ENCODE data around the gene CHD6. TPM values are rescaled to one million over a fixed set of nuclear protein-coding genes. Genes with fewer than 3 reads are reported as not detected.

CHD6 gene
- total RNA-seq, 1 experiment from 2014 or later = 27.2 TPM

DNA sequence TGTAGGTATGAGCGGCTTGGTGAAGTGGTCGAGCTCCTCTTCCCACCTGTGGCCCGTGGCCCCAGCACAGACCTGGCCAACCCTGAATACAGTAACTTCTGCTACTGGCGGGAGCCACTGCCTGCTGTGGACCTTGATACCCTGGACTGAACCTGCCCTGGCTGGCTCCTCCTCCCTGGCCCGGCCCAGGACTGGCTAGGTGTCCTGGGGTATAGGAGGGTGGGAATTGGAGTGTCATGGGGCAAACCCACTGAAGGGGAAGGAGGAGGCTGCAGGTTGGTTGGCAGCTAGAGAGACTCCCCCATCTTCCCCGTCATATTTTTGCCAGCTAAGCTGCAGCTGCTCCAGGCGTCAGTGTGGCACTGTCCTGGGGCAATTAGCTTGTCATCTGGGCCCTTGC is 259.5 kb downstream of the CHD6 start:
- peaks cover 4% of the 10 kb centered on the region for H3K4me1 Mint-ChIP-seq (ENCODE audit: insufficient read depth, unreplicated experiment)

DNA sequence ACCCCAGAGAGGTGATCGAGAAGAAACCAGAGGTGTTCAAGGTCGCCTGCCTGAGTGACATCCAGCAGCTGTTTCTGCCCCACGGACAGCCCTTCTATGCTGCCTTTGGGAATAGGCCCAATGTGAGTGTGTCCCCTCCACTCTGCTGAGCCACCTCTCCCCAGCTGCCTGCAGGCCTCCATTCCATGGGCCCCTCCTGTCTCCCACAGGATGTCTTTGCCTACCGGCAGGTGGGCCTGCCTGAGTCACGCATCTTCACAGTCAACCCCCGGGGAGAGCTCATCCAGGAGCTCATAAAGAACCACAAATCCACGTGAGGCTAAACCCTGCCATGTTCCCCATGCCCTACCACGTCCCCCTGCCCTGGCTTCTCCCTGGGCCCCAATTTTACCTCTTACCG is 259.9 kb downstream of the CHD6 start:
- Mint-ChIP-seq H3K4me1 (ENCODE audit: insufficient read depth, unreplicated experiment) (peaks cover 4% of the 10 kb centered on the region), H3K27me3 (ENCODE audit: insufficient read depth, unreplicated experiment) (no peaks in the 10 kb centered on the region), H3K9me3 (ENCODE audit: unreplicated experiment) (no peaks in the 10 kb centered on the region), H3K36me3 (ENCODE audit: insufficient read depth, unreplicated experiment) (peaks cover 32% of the 10 kb centered on the region), H3K4me3 (ENCODE audit: unreplicated experiment) (no peak overlapping the region), H3K27ac (ENCODE audit: low read depth, unreplicated experiment) (no peak overlapping the region)
- POLR2A ChIA-PET = interaction anchor here (0.6 to 1.2 kb wide), 4 partner anchors 8 to 102 kb away, joined by 3 to 5 read pairs (median 3); no protein-coding TSS in a partner anchor
- TF ChIP-seq, protein P1, sequence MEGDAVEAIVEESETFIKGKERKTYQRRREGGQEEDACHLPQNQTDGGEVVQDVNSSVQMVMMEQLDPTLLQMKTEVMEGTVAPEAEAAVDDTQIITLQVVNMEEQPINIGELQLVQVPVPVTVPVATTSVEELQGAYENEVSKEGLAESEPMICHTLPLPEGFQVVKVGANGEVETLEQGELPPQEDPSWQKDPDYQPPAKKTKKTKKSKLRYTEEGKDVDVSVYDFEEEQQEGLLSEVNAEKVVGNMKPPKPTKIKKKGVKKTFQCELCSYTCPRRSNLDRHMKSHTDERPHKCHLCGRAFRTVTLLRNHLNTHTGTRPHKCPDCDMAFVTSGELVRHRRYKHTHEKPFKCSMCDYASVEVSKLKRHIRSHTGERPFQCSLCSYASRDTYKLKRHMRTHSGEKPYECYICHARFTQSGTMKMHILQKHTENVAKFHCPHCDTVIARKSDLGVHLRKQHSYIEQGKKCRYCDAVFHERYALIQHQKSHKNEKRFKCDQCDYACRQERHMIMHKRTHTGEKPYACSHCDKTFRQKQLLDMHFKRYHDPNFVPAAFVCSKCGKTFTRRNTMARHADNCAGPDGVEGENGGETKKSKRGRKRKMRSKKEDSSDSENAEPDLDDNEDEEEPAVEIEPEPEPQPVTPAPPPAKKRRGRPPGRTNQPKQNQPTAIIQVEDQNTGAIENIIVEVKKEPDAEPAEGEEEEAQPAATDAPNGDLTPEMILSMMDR (IDR thresholded peaks at IDR 0.05; ENCODE audit: unreplicated experiment) = no peak
- CTCF ChIA-PET = interaction anchor here (1.2 to 4.0 kb wide), 2 partner anchors 18 to 52 kb away, joined by 3 to 25 read pairs; partner anchors contain the start of gene LPIN3
- no TSS peak for BruUV-seq (replicated peaks)
- DNase-seq (ENCODE audit: unreplicated experiment) = no peak
- intact Hi-C loops (cut with micrococcal nuclease) = no loop called here

More for the DNA sequence above, 259.5 kb downstream of the CHD6 start:
- CTCF ChIA-PET = interaction anchor here (1.2 to 4.0 kb wide), 2 partner anchors 18 to 52 kb away, joined by 3 to 25 read pairs; partner anchors contain the start of gene LPIN3
- TF ChIP-seq, protein P1 (IDR thresholded peaks at IDR 0.05; ENCODE audit: unreplicated experiment) = no peak
- Mint-ChIP-seq H3K4me3 (ENCODE audit: unreplicated experiment) (no peak overlapping the region), H3K27me3 (ENCODE audit: insufficient read depth, unreplicated experiment) (no peaks in the 10 kb centered on the region), H3K36me3 (ENCODE audit: insufficient read depth, unreplicated experiment) (peaks cover 35% of the 10 kb centered on the region), H3K9me3 (ENCODE audit: unreplicated experiment) (no peaks in the 10 kb centered on the region), H3K27ac (ENCODE audit: low read depth, unreplicated experiment) (no peak overlapping the region)
- intact Hi-C loops (cut with micrococcal nuclease) = no loop called here
- BruUV-seq (replicated peaks) = no TSS peak
- no peak for DNase-seq (ENCODE audit: unreplicated experiment)
- POLR2A ChIA-PET = interaction anchor here (0.6 to 1.2 kb wide), 4 partner anchors 8 to 193 kb away, joined by 3 read pairs; no protein-coding TSS in a partner anchor

DNA sequence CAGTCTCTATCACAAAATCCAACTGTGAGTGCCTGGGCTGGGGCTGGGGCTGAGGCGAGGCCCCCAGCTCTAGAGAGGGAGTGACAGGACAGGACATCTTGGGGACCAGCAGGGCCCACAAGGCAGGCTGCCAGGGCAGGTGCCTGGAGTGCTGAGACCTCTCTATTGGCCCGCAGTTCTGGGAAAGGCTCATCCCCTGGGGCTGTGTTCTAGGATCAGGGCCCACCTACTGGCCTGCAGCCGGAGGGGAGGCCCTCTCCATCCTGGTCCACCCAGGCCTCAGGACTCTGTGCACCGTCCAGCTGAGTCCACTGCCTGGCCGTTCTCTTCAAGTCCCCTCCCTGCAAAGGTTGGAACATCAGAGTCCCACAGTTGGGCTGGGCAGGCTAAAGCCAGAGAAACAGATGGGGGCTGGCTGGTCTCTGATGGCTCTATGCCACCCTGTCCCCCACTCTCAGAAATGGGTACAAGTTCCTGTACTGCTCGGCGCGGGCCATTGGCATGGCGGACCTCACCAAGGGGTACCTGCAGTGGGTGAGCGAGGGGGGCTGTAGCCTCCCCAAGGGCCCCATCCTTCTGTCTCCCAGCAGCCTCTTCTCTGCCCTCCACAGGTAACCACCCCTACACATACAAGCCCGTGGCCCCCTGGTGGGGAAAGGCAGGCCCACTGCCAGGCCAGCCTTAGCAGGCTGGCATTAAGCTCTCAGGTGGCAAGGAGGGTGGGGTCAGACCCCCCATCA is 260.6 kb downstream of the CHD6 start:
- TF ChIP-seq, protein P1 (IDR thresholded peaks at IDR 0.05; ENCODE audit: unreplicated experiment) = no peak
- no peak overlapping the region for H3K27ac Mint-ChIP-seq (ENCODE audit: low read depth, unreplicated experiment)
- peaks cover 4% of the 10 kb centered on the region for H3K4me1 Mint-ChIP-seq (ENCODE audit: insufficient read depth, unreplicated experiment)
- peaks cover 29% of the 10 kb centered on the region for H3K36me3 Mint-ChIP-seq (ENCODE audit: insufficient read depth, unreplicated experiment)
- ChIA-PET POLR2A (interaction anchor here (0.6 kb wide), 1 partner anchor 14 kb away, joined by 5 read pairs; no protein-coding TSS in a partner anchor), CTCF (interaction anchor here (4.0 kb wide), 1 partner anchor 17 kb away, joined by 25 read pairs; the partner anchor contains the start of gene LPIN3)
- H3K27me3 Mint-ChIP-seq (ENCODE audit: insufficient read depth, unreplicated experiment) = no peaks in the 10 kb centered on the region
- H3K9me3 Mint-ChIP-seq (ENCODE audit: unreplicated experiment) = no peaks in the 10 kb centered on the region
- no TSS peak for BruUV-seq (replicated peaks)
- no peak for DNase-seq (ENCODE audit: unreplicated experiment)
- H3K4me3 Mint-ChIP-seq (ENCODE audit: unreplicated experiment) = no peak overlapping the region
- intact Hi-C loops (cut with micrococcal nuclease) = no loop called here

DNA sequence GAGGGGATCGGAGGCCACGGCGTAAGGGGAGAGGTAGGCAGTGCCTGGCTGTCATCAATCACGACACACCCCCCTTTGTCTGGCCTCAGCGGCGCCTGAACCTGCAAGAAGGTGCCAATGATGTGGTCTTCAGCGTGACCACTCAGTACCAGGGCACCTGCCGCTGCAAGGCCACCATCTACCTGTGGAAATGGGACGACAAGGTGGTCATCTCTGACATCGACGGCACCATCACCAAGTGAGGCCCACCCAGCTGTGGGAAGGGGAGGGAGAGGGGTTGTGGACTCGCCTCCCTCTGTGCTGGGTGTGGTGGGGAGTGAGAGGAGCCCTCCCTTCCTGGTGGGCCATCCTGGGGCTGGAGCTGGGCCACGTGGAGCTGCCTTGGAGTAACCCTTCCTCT is 261.2 kb downstream of the CHD6 start:
- ChIA-PET POLR2A (interaction anchor here (1.0 kb wide), 1 partner anchor 16 kb away, joined by 5 read pairs; no protein-coding TSS in a partner anchor), CTCF (interaction anchor here (4.0 kb wide), 1 partner anchor 17 kb away, joined by 25 read pairs; the partner anchor contains the start of gene LPIN3)
- DNase-seq (ENCODE audit: unreplicated experiment) = no peak
- TF ChIP-seq, protein P1 (IDR thresholded peaks at IDR 0.05; ENCODE audit: unreplicated experiment) = no peak
- no TSS peak for BruUV-seq (replicated peaks)
- Mint-ChIP-seq H3K27ac (ENCODE audit: low read depth, unreplicated experiment) (no peak overlapping the region), H3K36me3 (ENCODE audit: insufficient read depth, unreplicated experiment) (peaks cover 36% of the 10 kb centered on the region), H3K27me3 (ENCODE audit: insufficient read depth, unreplicated experiment) (no peaks in the 10 kb centered on the region), H3K9me3 (ENCODE audit: unreplicated experiment) (no peaks in the 10 kb centered on the region), H3K4me1 (ENCODE audit: insufficient read depth, unreplicated experiment) (peaks cover 4% of the 10 kb centered on the region), H3K4me3 (ENCODE audit: unreplicated experiment) (no peak overlapping the region)
- intact Hi-C loops (cut with micrococcal nuclease) = no loop called here

All from MCF 10A (cell line).